Endothelial cell of umbilical vein (primary cell): ENCODE results near the gene OR2L2. TPM values are rescaled to one million over a fixed set of nuclear protein-coding genes. Genes with fewer than 3 reads are reported as not detected.

Experiments
- BruUV-seq: library from RNA; stranded (reverse); fragments of 400-500 nt; replicated peaks from 2 replicates; lab custom pipeline; 2021; lab: Mats Ljungman, UMichigan
- CTCF ChIA-PET: fragments of 300-600, 350-600 bp; sonication (Branson Sonifier 250); formaldehyde crosslinking; loops from one replicate; lab custom pipeline; 2021; ENCODE audit warnings: antibody characterized with exemption, inconsistent platforms; lab: Charles Lee
- POLR2A ChIA-PET: fragments of 300-600, 350-600 bp; sonication (Branson Sonifier 250); formaldehyde crosslinking; loops from one replicate; lab custom pipeline; 2021; ENCODE audit warnings: antibody characterized with exemption, inconsistent platforms; lab: Charles Lee
- DNase-seq: peaks from one replicate; pipeline ENCODE4 v3.0.0-alpha.2; 2011; ENCODE audit warnings: low read depth, low spot score
- FAIRE-seq: peaks from 2 replicates; lab custom pipeline; 2011; peaks lifted over from hg19 to GRCh38; lab: Jason Lieb, UNC
- H2AFZ ChIP-seq: 2 replicates; pipeline ENCODE4 v1.6.0; 2012; ENCODE audit warnings: low read depth, low read length, control low read depth, inconsistent platforms
- H3K27ac ChIP-seq: 2 replicates; pipeline ENCODE4 v1.5.1; 2011; ENCODE audit warnings: low read depth, mild to moderate bottlenecking, control low read depth, low read length, moderate library complexity; ENCODE audit not compliant: insufficient read depth
- H3K27me3 ChIP-seq, 2 experiments: 2 replicates each; pipeline versions ENCODE4 v1.6.0 to v1.6.1; 2011; ENCODE audit warnings: low read length in 2 of 2, mixed read lengths in 1 of 2; ENCODE audit not compliant: control insufficient read depth in 2 of 2, insufficient read depth in 2 of 2
- H3K36me3 ChIP-seq, 2 experiments: 2 replicates in 1 of 2; 3 replicates in 1 of 2; pipeline ENCODE4 v1.5.1; 2011; ENCODE audit warnings: low read length in 2 of 2, mild to moderate bottlenecking in 1 of 2, moderate library complexity in 1 of 2; ENCODE audit not compliant: control insufficient read depth in 2 of 2, insufficient read depth in 2 of 2; ENCODE audit errors: extremely low read depth in 1 of 2
- H3K4me1 ChIP-seq: 3 replicates; pipeline ENCODE4 v1.5.1; 2011; ENCODE audit warnings: mild to moderate bottlenecking, low read length; ENCODE audit not compliant: control insufficient read depth, insufficient read depth; ENCODE audit errors: extremely low read depth
- H3K4me2 ChIP-seq: 2 replicates; pipeline ENCODE4 v1.6.1; 2011; ENCODE audit warnings: low read length, control low read depth, mixed read lengths; ENCODE audit not compliant: insufficient read depth
- H3K4me3 ChIP-seq, 3 experiments: fragments of 200-600 bp in 1 of 3; sonication (generic), shearing (Covaris generic) in 1 of 3; replicated peaks in 1 of 3; 2 replicates each; pipeline ENCODE4 v1.5.1; 2011 to 2016; ENCODE audit warnings: control low read depth in 3 of 3, low read length in 3 of 3, mild to moderate bottlenecking in 2 of 3, inconsistent platforms in 1 of 3, low read depth in 1 of 3, moderate library complexity in 1 of 3; ENCODE audit not compliant: insufficient read depth in 1 of 3
- H3K79me2 ChIP-seq: 2 replicates; pipeline ENCODE4 v1.6.0; 2012; ENCODE audit warnings: low read length, inconsistent platforms; ENCODE audit not compliant: control insufficient read depth, insufficient read depth
- H3K9ac ChIP-seq: replicated peaks from 2 replicates; pipeline ENCODE3; 2011; ENCODE audit warnings: low read length, control low read depth; ENCODE audit not compliant: insufficient read depth; ENCODE audit errors: extremely low read depth
- H3K9me1 ChIP-seq: replicated peaks from 3 replicates; pipeline ENCODE4 v1.6.0; 2011; ENCODE audit warnings: mild to moderate bottlenecking, low read length; ENCODE audit not compliant: control insufficient read depth, insufficient read depth; ENCODE audit errors: extremely low read depth
- H3K9me3 ChIP-seq: replicated peaks from 2 replicates; pipeline ENCODE4 v1.5.1; 2012; ENCODE audit warnings: low read length, inconsistent platforms; ENCODE audit not compliant: control insufficient read depth, insufficient read depth
- H4K20me1 ChIP-seq: replicated peaks from 2 replicates; pipeline ENCODE3; 2011; ENCODE audit warnings: mild to moderate bottlenecking, low read length; ENCODE audit not compliant: control insufficient read depth, insufficient read depth; ENCODE audit errors: extremely low read depth
- CTCF ChIP-seq, 2 donors: IDR thresholded peaks; 1 replicate in 1 of 2; 2 replicates in 1 of 2; pipeline ENCODE4 v1.5.1; 2011; ENCODE audit warnings: low read length in 2 of 2, mild to moderate bottlenecking in 2 of 2, moderate library complexity in 2 of 2, control low read depth in 1 of 2, inconsistent platforms in 1 of 2, low read depth in 1 of 2; ENCODE audit not compliant: insufficient read depth in 1 of 2; ENCODE audit errors: extremely low read depth in 1 of 2
- EZH2 ChIP-seq: IDR thresholded peaks from 2 replicates; pipeline ENCODE4 v1.6.1; 2012; ENCODE audit warnings: borderline replicate concordance, low read depth, mild to moderate bottlenecking, moderate library complexity, low read length, inconsistent platforms; ENCODE audit not compliant: severe bottlenecking
- FOS ChIP-seq: IDR thresholded peaks from 2 replicates; pipeline ENCODE4 v1.6.1; 2011; ENCODE audit warnings: mild to moderate bottlenecking, low read length, moderate library complexity, borderline replicate concordance; ENCODE audit not compliant: insufficient read depth
- GATA2 ChIP-seq: IDR thresholded peaks from 2 replicates; pipeline ENCODE4 v1.7.0; 2011; ENCODE audit warnings: low read depth, mild to moderate bottlenecking, moderate library complexity, mixed read lengths, low read length; ENCODE audit not compliant: insufficient read length, insufficient read depth
- JUN ChIP-seq: IDR thresholded peaks from 2 replicates; pipeline ENCODE4 v1.6.1; 2011; ENCODE audit warnings: borderline replicate concordance, low read depth; ENCODE audit not compliant: insufficient read length, insufficient read depth
- MAX ChIP-seq: IDR thresholded peaks from 2 replicates; pipeline ENCODE4 v1.6.1; 2011; ENCODE audit not compliant: insufficient read depth, insufficient read length
- MYC ChIP-seq: IDR thresholded peaks from one replicate; pipeline ENCODE4 v1.6.1; 2011; ENCODE audit warnings: mild to moderate bottlenecking, low read depth, low read length
- POLR2A ChIP-seq: IDR thresholded peaks from 2 replicates; pipeline ENCODE4 v1.6.1; 2012; ENCODE audit warnings: low read depth, mild to moderate bottlenecking, control low read depth, low read length
- POLR2AphosphoS5 ChIP-seq: IDR thresholded peaks from 2 replicates; pipeline ENCODE4 v1.6.1; 2012; ENCODE audit warnings: low read depth, mild to moderate bottlenecking, control low read depth, low read length, moderate library complexity; ENCODE audit not compliant: insufficient read depth
- dilution Hi-C: fragments of 300-500 bp; cut with MboI; formaldehyde crosslinking; loops from one replicate; pipeline ENCODE4 v1.15.0; 2019; ENCODE audit warnings: low sequenced_read_pairs; ENCODE audit not compliant: extremely low pct_ligation_motif_present
- intact Hi-C: fragments of 100-400 bp; cut with micrococcal nuclease; formaldehyde crosslinking; loops from one replicate; pipeline ENCODE4 v1.10.0; 2022
- polyA plus RNA-seq, 4 experiments: library from polyadenylated mRNA; depleted of rRNA in 3 of 4; stranded (reverse) in 3 of 4; unstranded in 1 of 4; fragments of >200 nt; gene quantifications; 2 replicates each; pipeline versions ENCODE4 v1.2.1 to v1.2.3, GENCODE V29; 2011 to 2012; ENCODE audit warnings: missing spikeins in 1 of 4
- total RNA-seq: library from RNA; stranded (reverse); gene quantifications from 2 replicates; pipeline ENCODE4 v1.2.3, GENCODE V29; 2021

The OR2L2 gene
- total and polyA plus RNA-seq, 2 donors (not counting 3 experiments of a cell fraction or from before 2014, with no cell fraction given): 0.07 TPM; not detected in 1

- dilution Hi-C loops: no loop called here
- H4K20me1 ChIP-seq: no peaks in the 10 kb centered on the region
- H3K9ac ChIP-seq: no peak overlapping the region
- BruUV-seq: no TSS peak
- ChIA-PET POLR2A (no interaction called here), CTCF (no interaction called here)
- TF ChIP-seq CTCF (IDR thresholded peaks at IDR 0.05; ENCODE audit: extremely low read depth in 1 of 2, insufficient read depth in 1 of 2, low read depth in 1 of 2, low read length in 2 of 2): no peak
- TF ChIP-seq POLR2A: no peak
- TF ChIP-seq FOS: no peak
- no peak for TF ChIP-seq MYC
- TF ChIP-seq EZH2: no peak
- TF ChIP-seq POLR2AphosphoS5: no peak
- no peak for TF ChIP-seq JUN
- no peak for TF ChIP-seq GATA2
- TF ChIP-seq MAX: no peak
- no peak overlapping the region for H2AFZ ChIP-seq
- H3K9me1 ChIP-seq: no peaks in the 10 kb centered on the region
- H3K4me1 ChIP-seq: no peaks in the 10 kb centered on the region
- intact Hi-C loops: no loop called here
- H3K9me3 ChIP-seq: peaks cover 5% of the 10 kb centered on the region
- FAIRE-seq (no peak), DNase-seq (no peak)
- no peak overlapping the region for H3K4me3 ChIP-seq
- no peaks in the 10 kb centered on the region for H3K36me3 ChIP-seq
- no peak overlapping the region for H3K4me2 ChIP-seq
- H3K79me2 ChIP-seq: no peaks in the 10 kb centered on the region
- H3K27me3 ChIP-seq: no peaks in the 10 kb centered on the region
- H3K27ac ChIP-seq: no peak overlapping the region
Measured at GRCh38 chr1:248045209-248045608, 15.3 kb downstream of the OR2L2 start.
